B cell (primary cell): Measurements from ENCODE around the gene OR6J1. TPM values are rescaled to one million over a fixed set of nuclear protein-coding genes. Genes with fewer than 3 reads are reported as not detected.
A peak's percentile ranks its signal among the peaks of the same experiment; 100 is the strongest.
"Not testable (repeated sequence)": the region's sequence is repeated elsewhere in the genome, so short reads cannot be mapped to it uniquely, and the experiment has no call there.

ENCODE experiments used
- ATAC-seq: fragments of 200-7000 bp; cut with Tn5 transposase; one replicate; pipeline ENCODE4 v1.10.0; 2021; ENCODE audit warnings: low read depth, mild to moderate bottlenecking, moderate number of reproducible peaks, moderate library complexity
- CTCF ChIA-PET: fragments of 350-600 bp; sonication (Branson Sonifier 250); formaldehyde crosslinking; loops from one replicate; lab custom pipeline; 2021; ENCODE audit warnings: antibody characterized with exemption, inconsistent platforms; lab: Charles Lee
- POLR2A ChIA-PET: fragments of 350-600 bp; sonication (Branson Sonifier 250); formaldehyde crosslinking; loops from one replicate; lab custom pipeline; 2021; ENCODE audit warnings: antibody characterized with exemption; lab: Charles Lee
- DNase-seq: peaks from one replicate; pipeline ENCODE4 v3.0.0; 2013
- H2AFZ ChIP-seq: 2 replicates; pipeline ENCODE4 v1.6.1; 2012; ENCODE audit warnings: mild to moderate bottlenecking, low read depth, low read length; ENCODE audit not compliant: insufficient read depth, poor library complexity, severe bottlenecking
- H3K27ac ChIP-seq, 2 donors: 1 replicate in 1 of 2; 2 replicates in 1 of 2; pipeline ENCODE4 v1.5.1; 2012 to 2013; ENCODE audit warnings: low read length in 2 of 2, mild to moderate bottlenecking in 2 of 2, moderate library complexity in 1 of 2
- H3K27me3 ChIP-seq, 4 experiments: fragments of 200-600 bp in 1 of 4; sonication (generic) in 1 of 4; replicated peaks in 1 of 4; 1 replicate in 2 of 4; 2 replicates in 2 of 4; pipeline versions ENCODE4 v1.6.1 to v1.7.0; 2013 to 2016; ENCODE audit warnings: low read length in 3 of 4, mild to moderate bottlenecking in 2 of 4, mixed read lengths in 1 of 4, moderate library complexity in 1 of 4; ENCODE audit not compliant: insufficient read depth in 4 of 4, control insufficient read depth in 3 of 4; ENCODE audit errors: control extremely low read depth in 1 of 4
- H3K36me3 ChIP-seq, 2 experiments: replicated peaks in 1 of 2; 1 replicate in 1 of 2; 2 replicates in 1 of 2; pipeline versions ENCODE4 v1.6.1 to v1.7.1; 2013; ENCODE audit warnings: low read length in 1 of 2; ENCODE audit not compliant: insufficient read depth in 2 of 2, control insufficient read depth in 1 of 2; ENCODE audit errors: control extremely low read depth in 1 of 2, extremely low read depth in 1 of 2
- H3K4me1 ChIP-seq, 2 donors: fragments of 200-600 bp in 1 of 2; sonication (generic) in 1 of 2; 1 replicate in 1 of 2; 2 replicates in 1 of 2; pipeline versions ENCODE4 v1.5.1 to v1.6.1; 2013 to 2017; ENCODE audit warnings: low read length in 2 of 2; ENCODE audit not compliant: control insufficient read depth in 2 of 2, insufficient read depth in 2 of 2
- H3K4me2 ChIP-seq: replicated peaks from 2 replicates; pipeline ENCODE3; 2012; ENCODE audit warnings: mild to moderate bottlenecking, low read depth, low read length; ENCODE audit not compliant: poor library complexity, severe bottlenecking
- H3K4me3 ChIP-seq, 5 experiments: fragments of 200-600 bp in 1 of 5; sonication (generic) in 1 of 5; 1 replicate in 3 of 5; 2 replicates in 2 of 5; pipeline versions ENCODE4 v1.5.1 to v1.7.0; 2011 to 2016; ENCODE audit warnings: low read length in 4 of 5, mild to moderate bottlenecking in 4 of 5, low read depth in 2 of 5, control low read depth in 1 of 5, moderate library complexity in 1 of 5; ENCODE audit not compliant: insufficient read depth in 1 of 5; ENCODE audit errors: control extremely low read depth in 1 of 5, extremely low read depth in 1 of 5
- H3K79me2 ChIP-seq: fragments of 200-600 bp; sonication (generic); one replicate; pipeline ENCODE4 v1.6.0; 2016; ENCODE audit warnings: low read length; ENCODE audit not compliant: control insufficient read depth, insufficient read depth
- H3K9ac ChIP-seq: fragments of 200-600 bp; sonication (generic); 2 replicates; pipeline ENCODE4 v1.6.1; 2017; ENCODE audit warnings: mild to moderate bottlenecking, low read length, moderate library complexity
- H3K9me3 ChIP-seq, 3 donors: one replicate each; pipeline versions ENCODE4 v1.6.1 to v1.7.1; 2013; ENCODE audit warnings: low read length in 2 of 3; ENCODE audit not compliant: control insufficient read depth in 2 of 3, insufficient read depth in 1 of 3; ENCODE audit errors: control extremely low read depth in 1 of 3
- H4K20me1 ChIP-seq: 2 replicates; pipeline ENCODE4 v1.6.0; 2012; ENCODE audit warnings: mild to moderate bottlenecking, low read length; ENCODE audit not compliant: insufficient read depth, control insufficient read depth, poor library complexity, severe bottlenecking
- H3K27ac Mint-ChIP-seq: one replicate; pipeline ENCODE4 v1.8.0; 2021; ENCODE audit warnings: mixed read lengths
- H3K27me3 Mint-ChIP-seq: one replicate; pipeline ENCODE4 v1.8.0; 2021; ENCODE audit warnings: mixed read lengths
- H3K4me1 Mint-ChIP-seq: one replicate; pipeline ENCODE4 v1.8.0; 2021; ENCODE audit warnings: mixed read lengths
- H3K4me3 Mint-ChIP-seq: one replicate; pipeline ENCODE4 v1.8.0; 2021; ENCODE audit warnings: mixed read lengths
- H3K9me3 Mint-ChIP-seq: one replicate; pipeline ENCODE4 v1.8.0; 2022; ENCODE audit warnings: mixed read lengths; ENCODE audit not compliant: insufficient read depth
- CTCF ChIP-seq: fragments of 200-600 bp; IDR thresholded peaks from one replicate; pipeline ENCODE4 v1.8.0; 2022; ENCODE audit warnings: antibody characterized with exemption, mild to moderate bottlenecking
- EZH2 ChIP-seq: IDR thresholded peaks from 2 replicates; pipeline ENCODE4 v1.6.1; 2012; ENCODE audit warnings: borderline replicate concordance, low read depth, mild to moderate bottlenecking, moderate library complexity, low read length; ENCODE audit not compliant: insufficient read depth, poor library complexity, severe bottlenecking
- WGBS: methylation state at CpG from one replicate; pipeline ENCODE4 v1.1.5; 2013; ENCODE audit warnings: missing lambda C conversion rate; ENCODE audit not compliant: insufficient coverage; 5-methylcytosine and 5-hydroxymethylcytosine counted together
- intact Hi-C: fragments of 100-400 bp; cut with micrococcal nuclease; formaldehyde crosslinking; loops from one replicate; pipeline ENCODE4 v1.10.0; 2022
- polyA plus RNA-seq: library from polyadenylated mRNA; depleted of rRNA; stranded (reverse); fragments of >200 nt; gene quantifications from 2 replicates; pipeline ENCODE4 v1.2.3, GENCODE V29; 2012
- total RNA-seq, 2 donors: library from RNA; stranded (reverse); fragments of 120-200 nt in 1 of 2; gene quantifications; 1 replicate in 1 of 2; 2 replicates in 1 of 2; pipeline versions ENCODE4 v1.2.3 to v1.2.4, GENCODE V29; 2013 to 2022

OR6J1 gene
- total and polyA plus RNA-seq, 2 donors (not counting 1 experiment from before 2014, with no cell fraction given), result not detected

- DNase-seq, result no peak
These were observed 55.5 kb downstream of the OR6J1 start for GRCh38 chr14:22588526-22589095.

GRCh38 chr14:22587677-22588422, 56.3 kb downstream of the OR6J1 start:
- DNase-seq, H4K20me1 ChIP-seq, H3K9me3 ChIP-seq, H3K9me3 Mint-ChIP-seq, intact Hi-C loops, H3K27me3 ChIP-seq, H3K27me3 Mint-ChIP-seq, ATAC-seq: not testable (repeated sequence)
- H3K27ac Mint-ChIP-seq, result peak overlapping the region; percentile 96
- H3K36me3 ChIP-seq, result peaks cover 2 to 11% of the 10 kb centered on the region in 2 experiments
- CTCF ChIA-PET, result interaction anchor here (0.8 to 8.0 kb wide), 5 partner anchors 10 to 312 kb away, joined by 3 to 85 read pairs (median 10); no protein-coding TSS in a partner anchor
- peak overlapping the region; percentile 99 for H3K4me3 Mint-ChIP-seq
- H3K4me3 ChIP-seq, result peak overlapping the region in 4 of 5 experiments; percentile 75 to 84 (median 80)
- peaks cover 58% of the 10 kb centered on the region for H3K79me2 ChIP-seq
- H2AFZ ChIP-seq, result peak overlapping the region; percentile 76
- POLR2A ChIA-PET, result interaction anchor here (0.6 to 2.2 kb wide), 2 partner anchors 11 to 329 kb away, joined by 3 to 13 read pairs; partner anchors contain the start of gene ABHD4
- peak overlapping the region; percentile 77 for H3K4me2 ChIP-seq
- H3K4me1 Mint-ChIP-seq, result peaks cover 64% of the 10 kb centered on the region
- H3K27ac ChIP-seq, result peak overlapping the region; percentile 92 to 97
- H3K9ac ChIP-seq, result peak overlapping the region; percentile 84
- peaks cover 33 to 36% of the 10 kb centered on the region in 2 donors for H3K4me1 ChIP-seq
- 79% methylated on average over 4 of the region's 10 CpGs for whole genome bisulfite sequencing

More at GRCh38 chr14:22588526-22589095, 55.5 kb downstream of the OR6J1 start:
- Histone ChIP-seq H3K9ac (peak overlapping the region; percentile 84), H3K9me3 (no peaks in the 10 kb centered on the region), H3K4me3 (peak overlapping the region; percentile 75 to 84 (median 78)), H2AFZ (peak overlapping the region; percentile 76), H3K79me2 (peaks cover 50% of the 10 kb centered on the region), H3K27me3 (no peaks in the 10 kb centered on the region), H3K4me2 (peak overlapping the region; percentile 77), H3K4me1 (peaks cover 33 to 34% of the 10 kb centered on the region in 2 donors), H4K20me1 (no peaks in the 10 kb centered on the region), H3K36me3 (peaks cover 2 to 11% of the 10 kb centered on the region in 2 experiments), H3K27ac (peak overlapping the region; percentile 92 to 97)
- intact Hi-C loops, result loop anchor here (1.0 kb wide), 12 partner anchors 10 to 698 kb away; partner anchors contain the start of genes ABHD4, HOMEZ, LRP10 and MRPL52
- Mint-ChIP-seq H3K9me3 (no peaks in the 10 kb centered on the region), H3K27me3 (no peaks in the 10 kb centered on the region), H3K4me1 (peaks cover 58% of the 10 kb centered on the region), H3K27ac (peak overlapping the region; percentile 96), H3K4me3 (peak overlapping the region; percentile 99)
- WGBS, result 0% methylated on average over 9 of the region's 17 CpGs
- no peak for ATAC-seq
- TF ChIP-seq EZH2 (no peak), CTCF (no peak)
- ChIA-PET POLR2A (interaction anchor here (0.6 to 2.2 kb wide), 5 partner anchors 10 to 331 kb away, joined by 3 to 13 read pairs (median 7); partner anchors contain the start of genes ABHD4, OXA1L and RBM23), CTCF (interaction anchor here (0.8 to 8.0 kb wide), 15 partner anchors 9 to 418 kb away, joined by 3 to 85 read pairs (median 7); partner anchors contain the start of gene ABHD4)
